ENCODE data around the gene RIPK1. TPM values are rescaled to one million over a fixed set of nuclear protein-coding genes. Genes with fewer than 3 reads are reported as not detected.

RIPK1 gene
- total and polyA plus RNA-seq, 10 of the 15 experiments (the other 5 are each of a cell fraction or from before 2014, with no cell fraction given) = 1.6 to 11.2 (median 6.3) TPM

DNA sequence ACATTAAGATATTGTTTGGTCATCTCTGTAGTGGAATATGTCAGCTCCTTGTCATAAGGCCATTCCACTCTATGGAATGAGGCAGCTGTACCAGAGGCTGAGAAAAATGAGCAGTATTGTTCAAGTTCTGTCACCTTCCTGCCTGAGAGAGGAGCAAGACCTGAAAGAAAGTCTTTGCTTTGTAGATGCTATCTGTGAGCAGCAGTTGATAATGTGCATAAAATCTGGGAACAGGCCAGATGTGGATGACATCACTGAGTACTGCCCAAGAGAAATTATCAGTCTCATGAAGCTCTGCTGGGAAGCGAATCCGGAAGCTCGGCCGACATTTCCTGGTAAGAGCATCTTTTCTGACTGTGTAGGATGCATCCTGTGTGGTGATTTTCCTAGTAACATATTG lies 16.8 kb downstream of the RIPK1 start (continued):
- TF ChIP-seq TBL1XR1 (IDR thresholded peaks at IDR 0.05; ENCODE audit: low read depth, low read length) = no peak
- no peak for TF ChIP-seq TCF3 (IDR thresholded peaks at IDR 0.05; ENCODE audit: borderline replicate concordance, insufficient read depth, low read depth, low read length)
- TF ChIP-seq EED (IDR thresholded peaks at IDR 0.05; ENCODE audit: low read depth) = no peak
- no peak for TF ChIP-seq MEF2A (IDR thresholded peaks at IDR 0.05; ENCODE audit: insufficient read depth, low read depth, low read length)
- TF ChIP-seq, protein P1, sequence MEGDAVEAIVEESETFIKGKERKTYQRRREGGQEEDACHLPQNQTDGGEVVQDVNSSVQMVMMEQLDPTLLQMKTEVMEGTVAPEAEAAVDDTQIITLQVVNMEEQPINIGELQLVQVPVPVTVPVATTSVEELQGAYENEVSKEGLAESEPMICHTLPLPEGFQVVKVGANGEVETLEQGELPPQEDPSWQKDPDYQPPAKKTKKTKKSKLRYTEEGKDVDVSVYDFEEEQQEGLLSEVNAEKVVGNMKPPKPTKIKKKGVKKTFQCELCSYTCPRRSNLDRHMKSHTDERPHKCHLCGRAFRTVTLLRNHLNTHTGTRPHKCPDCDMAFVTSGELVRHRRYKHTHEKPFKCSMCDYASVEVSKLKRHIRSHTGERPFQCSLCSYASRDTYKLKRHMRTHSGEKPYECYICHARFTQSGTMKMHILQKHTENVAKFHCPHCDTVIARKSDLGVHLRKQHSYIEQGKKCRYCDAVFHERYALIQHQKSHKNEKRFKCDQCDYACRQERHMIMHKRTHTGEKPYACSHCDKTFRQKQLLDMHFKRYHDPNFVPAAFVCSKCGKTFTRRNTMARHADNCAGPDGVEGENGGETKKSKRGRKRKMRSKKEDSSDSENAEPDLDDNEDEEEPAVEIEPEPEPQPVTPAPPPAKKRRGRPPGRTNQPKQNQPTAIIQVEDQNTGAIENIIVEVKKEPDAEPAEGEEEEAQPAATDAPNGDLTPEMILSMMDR (IDR thresholded peaks at IDR 0.05 in 2 of 3, conservative IDR thresholded peaks at IDR 0.05 in 1 of 3; ENCODE audit: control insufficient read depth in 2 of 3, extremely low read depth in 1 of 3, insufficient read depth in 1 of 3, low read depth in 3 of 3, low read length in 3 of 3) = no peak

DNA sequence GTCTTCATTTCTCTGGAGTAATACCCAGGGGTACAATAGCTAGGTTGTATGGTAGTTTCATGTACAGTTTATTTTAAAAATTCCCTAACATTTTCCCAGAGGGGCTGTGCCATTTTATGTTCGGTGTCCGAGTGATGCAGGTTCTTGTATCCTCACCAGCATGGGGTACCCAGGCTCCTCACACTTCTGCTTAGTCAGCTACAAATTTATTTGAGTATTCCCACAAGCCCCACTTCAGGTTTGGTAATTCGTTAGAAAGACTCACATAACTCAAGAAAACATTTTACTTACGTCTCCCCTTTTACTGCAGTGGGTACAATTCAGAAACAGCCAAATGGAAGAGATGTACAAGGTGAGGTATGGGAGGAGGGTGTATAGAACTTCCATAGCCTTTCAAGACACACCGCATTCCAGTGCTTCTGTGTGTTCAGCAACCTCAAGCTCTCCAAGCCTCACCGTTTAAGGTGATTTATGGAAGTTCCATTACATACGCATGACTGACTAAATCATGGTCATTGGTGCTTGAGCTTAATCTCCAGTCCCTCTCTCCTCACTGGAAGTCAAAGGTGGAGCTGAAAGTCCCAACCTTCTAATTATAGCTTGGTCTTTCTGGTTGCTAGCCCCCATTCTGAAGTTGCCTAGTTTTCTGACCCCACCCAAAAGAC lies 18.1 kb downstream of the RIPK1 start:
- DNase-seq (ENCODE audit: low read depth, low spot score) (no peak), ATAC-seq (no peak), FAIRE-seq (no peak)
- Histone ChIP-seq H2AFZ (ENCODE audit: control insufficient read depth, low read depth, low read length) (no peak overlapping the region), H3K4me3 (no peak overlapping the region), H4K20me1 (ENCODE audit: control insufficient read depth, insufficient read depth) (no peaks in the 10 kb centered on the region), H3K9ac (ENCODE audit: control insufficient read depth, insufficient read depth, low read length) (no peak overlapping the region), H3K4me2 (ENCODE audit: control insufficient read depth, insufficient read depth) (no peak overlapping the region), H3K36me3 (ENCODE audit: control insufficient read depth in 2 of 2, insufficient read depth in 2 of 2, low read length in 1 of 2) (peaks cover 0 to 2% of the 10 kb centered on the region in 2 experiments; a peak in 3 of 4 replicates), H3K27ac (ENCODE audit: control insufficient read depth, insufficient read depth) (no peak overlapping the region), H3K9me3 (replicated peaks; ENCODE audit: control insufficient read depth, insufficient read depth, low read length) (no peaks in the 10 kb centered on the region), H3K27me3 (replicated peaks in 1 of 2; ENCODE audit: control insufficient read depth in 2 of 2, insufficient read depth in 2 of 2, low read length in 1 of 2) (no peaks in the 10 kb centered on the region), H3K79me2 (ENCODE audit: control insufficient read depth, insufficient read depth, low read length) (no peaks in the 10 kb centered on the region), H3K4me1 (ENCODE audit: control insufficient read depth, insufficient read depth, low read length) (no peaks in the 10 kb centered on the region)
- CTCF ChIA-PET = interaction anchor here (1.3 kb wide), 2 partner anchors 10 to 165 kb away, joined by 3 to 4 read pairs; no protein-coding TSS in a partner anchor
- no TSS peak for BruUV-seq (replicated peaks)
- intact Hi-C loops (cut with micrococcal nuclease; ENCODE audit: unreplicated experiment) (no loop called here), in situ Hi-C loops (cut with MboI) (no loop called here)
- RAD21 ChIA-PET (ENCODE audit: unreplicated experiment) = interaction anchor here (0.5 kb wide), 1 partner anchor 10 kb away, joined by 4 read pairs; no protein-coding TSS in a partner anchor
- POLR2A ChIA-PET = interaction anchor here (0.5 kb wide), 1 partner anchor 321 kb away, joined by 3 read pairs; the partner anchor contains the start of gene WRNIP1
- 57% methylated on average over 7 of the region's 7 CpGs for WGBS (ENCODE audit: insufficient coverage, insufficient replicate concordance, low lambda C conversion rate, missing lambda C conversion rate)
- SMC1A ChIA-PET (ENCODE audit: uncharacterized antibody, unreplicated experiment) = interaction anchor here (1.0 to 2.5 kb wide), 2 partner anchors 10 to 17 kb away, joined by 3 to 7 read pairs; no protein-coding TSS in a partner anchor
- TF ChIP-seq STAT3 (IDR thresholded peaks at IDR 0.05; ENCODE audit: low read depth, low read length) (no peak), TCF3 (IDR thresholded peaks at IDR 0.05; ENCODE audit: borderline replicate concordance, insufficient read depth, low read depth, low read length) (no peak), WRNIP1 (IDR thresholded peaks at IDR 0.05; ENCODE audit: borderline replicate concordance, low read depth, low read length) (no peak), SUZ12 (IDR thresholded peaks at IDR 0.05; ENCODE audit: unreplicated experiment) (no peak), SMAD1 (IDR thresholded peaks at IDR 0.05; ENCODE audit: low read depth, partially characterized antibody) (no peak), EZH2 (IDR thresholded peaks at IDR 0.05; ENCODE audit: borderline replicate concordance, control insufficient read depth, low read depth, low read length) (no peak), LARP7 (IDR thresholded peaks at IDR 0.05) (no peak), BMI1 (IDR thresholded peaks at IDR 0.05; ENCODE audit: borderline replicate concordance) (no peak)
- TF ChIP-seq, protein P2, sequence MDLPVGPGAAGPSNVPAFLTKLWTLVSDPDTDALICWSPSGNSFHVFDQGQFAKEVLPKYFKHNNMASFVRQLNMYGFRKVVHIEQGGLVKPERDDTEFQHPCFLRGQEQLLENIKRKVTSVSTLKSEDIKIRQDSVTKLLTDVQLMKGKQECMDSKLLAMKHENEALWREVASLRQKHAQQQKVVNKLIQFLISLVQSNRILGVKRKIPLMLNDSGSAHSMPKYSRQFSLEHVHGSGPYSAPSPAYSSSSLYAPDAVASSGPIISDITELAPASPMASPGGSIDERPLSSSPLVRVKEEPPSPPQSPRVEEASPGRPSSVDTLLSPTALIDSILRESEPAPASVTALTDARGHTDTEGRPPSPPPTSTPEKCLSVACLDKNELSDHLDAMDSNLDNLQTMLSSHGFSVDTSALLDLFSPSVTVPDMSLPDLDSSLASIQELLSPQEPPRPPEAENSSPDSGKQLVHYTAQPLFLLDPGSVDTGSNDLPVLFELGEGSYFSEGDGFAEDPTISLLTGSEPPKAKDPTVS (IDR thresholded peaks at IDR 0.05; ENCODE audit: low read depth, low read length) = no peak
- TF ChIP-seq, protein P3, sequence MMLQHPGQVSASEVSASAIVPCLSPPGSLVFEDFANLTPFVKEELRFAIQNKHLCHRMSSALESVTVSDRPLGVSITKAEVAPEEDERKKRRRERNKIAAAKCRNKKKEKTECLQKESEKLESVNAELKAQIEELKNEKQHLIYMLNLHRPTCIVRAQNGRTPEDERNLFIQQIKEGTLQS (IDR thresholded peaks at IDR 0.05; ENCODE audit: borderline replicate concordance, extremely low read depth, low read depth, low read length) = no peak

Measured in GM12878 (cell line).